Fibroblast of the aortic adventitia (primary cell): ENCODE measurements around the gene INF2. TPM values are rescaled to one million over a fixed set of nuclear protein-coding genes. Genes with fewer than 3 reads are reported as not detected.
"Not testable (repeated sequence)": the region's sequence is repeated elsewhere in the genome, so short reads cannot be mapped to it uniquely, and the experiment has no call there.

ENCODE experiments used
- DNase-seq: peaks from one replicate; pipeline ENCODE4 v3.0.0-alpha.2; 2010; ENCODE audit warnings: low read depth
- H3K4me3 ChIP-seq: 2 replicates; pipeline ENCODE4 v1.5.1; 2011; ENCODE audit warnings: low read depth, mild to moderate bottlenecking, control low read depth, low read length, moderate library complexity
- CTCF ChIP-seq: IDR thresholded peaks from 2 replicates; pipeline ENCODE4 v1.5.1; 2011; ENCODE audit warnings: mild to moderate bottlenecking, low read length, control low read depth, inconsistent platforms; ENCODE audit not compliant: insufficient read depth
- total RNA-seq: library from RNA; depleted of rRNA; stranded (reverse); fragments of >200 nt; gene quantifications from 2 replicates; pipeline ENCODE4 v1.2.3, GENCODE V29; 2012; ENCODE audit warnings: low replicate concordance

Gene INF2
- total RNA-seq, 1 donor = 64.0 TPM

- DNase-seq = no peak
- H3K4me3 ChIP-seq = no peak overlapping the region
- no peak for TF ChIP-seq CTCF
Measured at GRCh38 chr14:104652386-104652785, 37.0 kb upstream of the INF2 start.

GRCh38 chr14:104653130-104653920 is 36.1 kb upstream of the INF2 start:
- DNase-seq, H3K4me3 ChIP-seq: not testable (repeated sequence)

- DNase-seq = no peak
- TF ChIP-seq CTCF = no peak
- no peak overlapping the region for H3K4me3 ChIP-seq
Measured at GRCh38 chr14:104654119-104654518, 35.3 kb upstream of the INF2 start.

DNA sequence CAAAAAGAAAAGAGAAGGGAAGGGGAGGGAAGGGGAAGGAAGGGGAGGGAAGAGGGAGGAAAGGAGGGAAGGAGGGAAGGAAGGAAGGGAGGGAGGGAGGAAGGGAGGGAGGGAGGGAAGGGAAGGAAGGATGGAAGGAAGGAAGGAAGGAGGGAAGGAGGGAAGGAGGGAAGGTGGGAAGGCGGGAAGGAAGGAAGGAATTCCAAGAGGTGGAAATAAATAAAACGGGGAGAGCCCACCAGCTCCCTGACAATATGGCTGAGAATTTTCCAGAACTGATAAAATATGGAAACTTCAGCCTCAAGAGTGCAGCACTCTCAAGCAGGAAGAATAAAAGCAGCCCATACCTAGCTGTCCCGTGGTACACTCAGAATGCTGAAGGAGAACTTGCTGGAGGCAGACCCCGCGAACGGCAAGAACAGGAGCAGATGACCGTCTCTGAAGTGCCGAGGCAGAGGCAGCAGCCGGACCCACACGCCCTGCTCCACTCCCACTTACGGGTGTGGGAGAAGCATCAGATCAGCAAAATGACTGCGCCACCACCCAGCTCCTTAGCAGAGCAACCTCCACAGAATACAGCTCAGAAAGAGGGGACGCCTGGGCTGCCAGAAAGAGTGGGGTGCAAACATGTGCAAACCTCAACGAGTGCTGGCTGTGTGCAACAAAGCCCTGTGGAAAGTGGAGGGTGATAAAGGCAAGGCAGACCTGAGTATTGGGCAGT is 34.1 kb upstream of the INF2 start:
- H3K4me3 ChIP-seq = no peak overlapping the region
- no peak for TF ChIP-seq CTCF
- no peak for DNase-seq

DNA sequence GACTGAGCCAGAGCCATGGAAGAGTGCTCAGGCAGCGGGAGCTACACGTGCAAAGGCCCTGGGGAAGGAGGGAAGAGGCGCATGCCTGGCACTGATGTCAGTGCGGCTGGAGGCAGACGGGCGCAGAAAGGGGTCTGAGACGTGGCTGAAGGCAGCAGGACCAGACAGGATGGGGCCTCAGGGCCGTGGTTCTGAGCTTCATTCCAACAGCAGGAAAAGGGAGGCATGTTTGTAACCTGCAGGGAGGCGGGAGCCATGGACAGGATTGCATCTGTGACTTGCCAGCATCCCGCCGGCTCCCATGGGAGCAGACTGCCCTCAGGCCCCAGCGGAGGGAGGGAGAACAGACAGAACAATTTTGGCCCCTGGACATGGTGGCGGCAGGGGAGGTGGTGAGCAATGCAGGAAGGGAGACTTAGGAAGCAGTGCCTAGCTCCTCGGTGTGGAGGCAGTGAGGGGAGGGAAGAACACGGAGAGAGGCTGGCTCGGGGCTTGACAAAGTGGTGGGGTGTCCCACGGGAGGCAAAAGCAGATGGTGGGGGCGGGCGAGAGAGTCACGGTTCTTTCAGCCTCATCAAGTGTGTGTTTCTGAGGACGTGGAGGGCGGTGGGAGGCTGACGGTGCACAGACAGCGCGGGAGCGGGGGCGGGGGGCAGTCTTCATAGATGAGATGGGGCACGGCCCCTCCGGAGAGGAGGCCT is 33.3 kb upstream of the INF2 start:
- no peak for TF ChIP-seq CTCF
- H3K4me3 ChIP-seq = no peak overlapping the region
- DNase-seq = no peak

DNA sequence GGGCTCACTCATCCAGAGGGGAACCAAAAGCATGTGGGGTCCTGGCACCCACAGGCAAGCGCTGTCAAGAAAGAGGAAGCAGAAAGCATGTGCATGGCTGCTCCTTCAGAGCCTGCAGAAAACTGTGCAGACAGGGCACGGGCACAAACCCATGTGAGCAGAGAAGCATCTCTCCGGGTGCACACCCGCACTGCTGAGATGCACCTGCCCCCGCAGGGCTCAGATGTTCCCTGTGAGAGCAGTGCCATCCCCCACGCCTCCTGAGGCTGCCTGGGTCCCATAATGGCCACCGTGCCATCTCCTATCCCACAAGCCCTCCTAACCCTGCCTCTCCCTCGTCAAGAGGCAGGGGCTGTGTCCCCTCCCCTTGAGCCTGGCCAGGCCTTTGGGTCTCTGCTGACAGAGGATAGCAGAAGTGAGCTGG is 32.3 kb upstream of the INF2 start:
- no peak overlapping the region for H3K4me3 ChIP-seq
- no peak for DNase-seq
- TF ChIP-seq CTCF = no peak
